ENCODE measurements around the gene SENP8.

The SENP8 gene

DNA sequence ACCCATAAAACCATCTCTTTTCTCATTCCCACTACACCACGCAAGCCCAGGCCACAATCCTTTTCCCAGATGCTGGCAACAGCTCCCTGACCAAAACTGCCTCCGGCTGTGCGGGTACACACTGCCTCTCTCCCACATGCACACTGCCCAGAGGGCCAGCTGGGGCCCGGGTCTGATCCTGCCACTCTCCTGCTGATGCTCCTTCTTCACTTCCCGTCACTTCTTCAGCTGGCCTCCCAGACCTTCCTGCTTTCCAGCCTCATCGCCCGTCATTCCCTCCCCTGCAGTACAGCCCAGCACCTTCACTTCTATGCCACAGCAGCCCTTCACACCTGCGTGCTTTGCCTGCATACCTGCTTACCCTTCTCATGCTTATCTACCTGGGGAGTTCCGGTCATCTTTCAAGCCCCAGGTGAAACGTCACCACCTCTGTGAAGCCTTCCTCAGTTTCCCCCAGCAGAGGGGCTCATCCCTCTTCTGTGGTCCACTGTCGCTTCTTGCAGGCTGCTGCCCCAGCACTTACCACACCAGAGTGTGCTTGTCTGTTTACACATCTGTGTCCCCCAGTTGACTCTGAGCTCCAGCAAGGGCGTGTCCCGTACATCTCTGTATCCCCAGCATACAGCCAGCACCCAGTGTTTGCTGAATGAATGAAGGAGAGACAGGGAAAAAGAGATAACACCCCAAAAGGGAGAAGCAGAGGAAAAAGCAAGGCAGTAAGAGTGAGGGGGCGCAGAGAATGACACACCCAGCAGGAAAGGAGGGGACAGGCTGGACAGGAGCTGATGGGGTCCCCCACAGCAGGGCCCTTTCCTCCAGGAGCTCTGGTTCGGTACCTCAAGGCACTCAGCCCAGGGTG lies 57.2 kb downstream of the SENP8 start:
- no peak for DNase-seq (ENCODE audit: low read depth)

DNA sequence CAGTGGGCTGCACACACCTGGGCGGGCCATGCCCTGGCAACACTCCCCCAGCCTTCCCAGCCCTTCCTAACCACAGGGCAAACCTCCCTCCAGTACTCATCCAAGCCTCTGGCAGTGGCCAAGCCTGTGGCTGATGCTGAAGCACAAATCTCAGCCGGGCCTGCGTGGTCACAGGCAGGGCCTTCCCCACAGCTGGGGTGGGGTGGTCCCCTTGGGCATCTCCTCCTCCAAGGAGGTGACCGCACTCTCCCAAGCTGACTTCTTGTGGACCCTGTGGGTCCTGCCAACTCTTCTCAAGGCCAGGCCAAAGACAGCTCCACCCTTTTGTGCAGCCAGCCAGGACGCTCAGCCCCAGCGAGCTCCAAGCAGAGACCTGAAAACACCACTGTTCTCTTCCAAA lies 58.0 kb downstream of the SENP8 start:
- no peak for DNase-seq (ENCODE audit: low read depth)

DNA sequence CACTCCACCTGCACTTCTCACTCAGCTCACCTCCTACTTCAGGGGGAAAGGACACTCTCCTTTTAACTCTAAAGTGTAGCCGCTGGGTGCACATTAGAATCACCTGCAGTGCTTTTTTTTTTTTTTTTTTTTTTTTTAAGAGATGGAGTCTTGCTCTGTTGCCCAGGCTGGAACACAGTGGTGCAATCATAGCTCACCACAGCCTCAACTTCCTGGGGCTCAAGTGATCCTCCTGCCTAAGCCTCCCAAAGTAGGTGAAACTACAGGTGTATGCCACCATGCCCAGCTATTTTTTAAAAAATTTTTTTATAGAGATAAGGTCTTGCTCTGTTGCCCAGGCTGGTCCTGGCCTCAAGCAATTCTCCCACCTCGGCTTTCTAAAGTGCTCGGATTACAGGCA lies 58.5 kb downstream of the SENP8 start:
- DNase-seq (ENCODE audit: low read depth), result no peak

DNA sequence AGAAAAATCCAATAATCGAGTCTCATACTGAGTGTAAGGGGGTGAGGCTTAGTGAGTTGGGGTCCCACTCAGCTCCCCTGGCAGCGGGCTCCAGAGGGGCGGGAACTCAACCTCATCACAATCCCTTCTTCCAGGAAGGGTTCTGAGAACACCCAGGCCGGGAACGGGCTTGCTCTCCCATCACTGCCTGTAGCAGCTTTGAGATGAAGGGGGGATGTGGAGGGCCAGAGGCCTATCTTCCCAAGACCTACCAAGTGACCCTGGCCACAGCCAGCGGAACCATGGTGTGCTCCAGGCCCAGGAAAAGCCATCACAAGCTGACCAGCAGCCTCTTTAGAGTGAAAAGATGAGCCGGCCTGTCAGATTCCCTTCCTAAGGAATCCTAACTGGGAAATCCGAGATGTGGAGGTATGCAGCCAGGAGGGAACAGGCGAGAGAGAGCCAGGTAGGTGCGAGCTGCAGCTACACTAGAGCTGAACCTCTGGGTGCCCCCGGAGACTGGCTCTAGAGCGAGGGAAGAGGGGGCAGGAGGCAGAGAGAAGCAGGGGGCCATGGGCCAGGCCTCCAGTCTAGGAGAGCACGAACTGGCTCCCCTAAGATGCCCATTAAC lies 60.9 kb downstream of the SENP8 start:
- no peak for DNase-seq (ENCODE audit: low read depth)

DNA sequence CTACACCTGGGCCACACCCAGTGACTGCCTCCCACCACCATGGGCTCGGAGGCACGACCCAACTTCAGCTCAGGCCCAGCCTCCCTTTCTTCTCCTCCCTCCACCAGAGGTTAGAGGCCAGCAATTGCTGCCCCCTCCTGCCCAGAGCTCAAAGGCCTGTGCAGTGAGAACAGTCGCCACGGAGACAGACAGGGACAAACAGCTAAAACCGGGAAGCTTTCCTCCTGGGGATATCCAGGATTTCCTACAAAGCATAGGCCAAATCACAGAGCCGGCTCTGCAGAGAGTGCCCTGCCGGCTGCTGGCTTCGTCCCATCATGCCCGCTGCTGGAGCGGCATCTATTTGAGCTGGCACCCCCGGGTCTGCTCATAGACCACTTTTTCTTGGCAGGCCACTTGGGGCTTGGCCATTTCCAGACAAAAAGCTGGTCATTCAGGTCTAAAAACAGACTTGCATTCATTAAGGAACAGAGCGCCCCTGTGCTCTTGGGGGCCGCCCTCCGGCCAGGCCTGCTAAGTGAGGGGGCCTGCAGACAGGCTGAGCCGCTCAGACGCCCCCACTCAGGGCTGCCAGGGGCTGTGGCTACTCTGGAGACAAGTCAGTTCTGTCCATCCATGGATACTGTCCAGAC lies 61.9 kb downstream of the SENP8 start:
- no peak for DNase-seq (ENCODE audit: low read depth)

DNA sequence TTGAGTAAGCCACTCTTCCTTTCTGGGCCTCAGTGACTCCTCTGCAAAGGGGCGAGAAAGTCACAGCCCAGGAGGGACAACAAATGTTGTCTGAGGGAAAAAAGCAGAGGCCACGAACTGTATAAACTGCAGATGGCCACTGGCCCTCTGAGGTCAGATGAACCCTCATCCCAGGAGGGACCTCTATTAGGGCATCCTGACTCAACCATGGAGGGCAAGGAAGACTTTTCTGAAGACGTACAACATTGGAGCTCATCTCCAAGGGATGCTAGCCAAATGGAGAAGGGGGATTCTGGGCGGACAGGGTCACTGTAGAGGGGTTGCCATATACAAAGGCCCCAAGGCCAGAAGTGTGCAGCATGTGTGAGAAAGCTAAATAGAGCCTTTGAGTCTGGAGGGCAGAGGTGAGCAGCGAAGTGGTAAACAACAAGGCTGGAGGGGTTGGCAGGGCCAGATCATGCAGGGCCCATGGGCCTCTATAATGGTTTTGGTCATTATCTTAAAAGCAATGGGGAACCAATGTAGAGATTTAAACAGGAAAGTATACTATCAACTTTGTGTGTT lies 62.6 kb downstream of the SENP8 start:
- DNase-seq (ENCODE audit: low read depth), result no peak

DNA sequence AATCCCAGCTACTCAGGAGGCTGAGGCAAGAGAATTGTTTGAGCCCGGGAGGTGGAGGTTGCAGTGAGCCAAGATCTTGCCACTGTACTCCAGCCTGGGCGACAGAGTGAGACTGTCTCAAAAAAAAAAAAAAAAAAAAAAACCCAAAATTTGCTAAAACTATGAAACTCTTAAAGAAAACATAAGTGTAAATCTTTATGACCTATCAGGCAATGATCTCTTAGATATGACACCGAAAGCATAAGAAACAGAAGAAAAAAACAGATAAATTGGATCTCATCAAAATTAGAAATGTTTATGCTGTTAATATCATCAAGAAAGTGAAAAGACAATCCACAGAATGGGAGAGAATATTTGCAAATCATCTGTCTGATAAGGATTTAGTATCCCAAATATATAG lies 64.0 kb downstream of the SENP8 start:
- no peak for DNase-seq (ENCODE audit: low read depth)

DNA sequence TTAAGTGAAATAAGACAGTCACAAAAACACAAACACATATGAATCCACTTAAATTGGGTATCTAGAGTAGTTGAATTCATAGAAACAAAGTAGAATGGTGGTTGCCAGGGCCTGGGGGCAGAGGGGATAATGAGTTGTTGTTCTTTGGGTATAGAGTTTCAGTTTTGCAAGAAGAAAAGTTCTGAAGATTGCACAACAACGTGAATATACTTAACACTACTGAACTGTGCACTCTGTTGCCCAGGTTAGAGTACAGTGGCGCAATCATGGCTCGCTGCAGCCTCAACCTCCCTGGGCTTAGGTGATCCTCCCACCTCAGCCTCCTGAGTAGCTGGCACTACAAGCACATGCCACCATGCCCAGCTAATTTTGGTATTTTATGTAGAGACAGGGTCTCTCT lies 64.5 kb downstream of the SENP8 start:
- no peak for DNase-seq (ENCODE audit: low read depth)

DNA sequence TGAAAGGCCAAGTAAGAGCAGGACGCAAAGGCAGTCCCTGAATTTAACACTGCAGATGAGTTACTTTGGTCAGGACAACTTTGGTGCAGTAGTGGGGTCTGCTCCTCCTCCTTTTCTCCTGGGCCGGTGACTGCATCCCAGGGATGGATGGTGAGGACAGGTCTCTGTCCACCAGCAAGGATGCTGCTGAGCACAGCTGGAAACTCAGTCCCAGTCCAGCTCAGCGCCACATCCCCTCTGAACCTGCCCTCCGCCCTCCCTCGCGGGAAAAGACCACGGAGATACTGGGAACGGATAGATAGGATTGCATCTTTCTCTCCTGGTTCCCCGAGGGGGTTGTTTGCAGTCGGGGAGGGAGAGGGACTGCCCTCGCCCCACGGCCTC lies 65.6 kb downstream of the SENP8 start:
- DNase-seq (ENCODE audit: low read depth), result no peak

DNA sequence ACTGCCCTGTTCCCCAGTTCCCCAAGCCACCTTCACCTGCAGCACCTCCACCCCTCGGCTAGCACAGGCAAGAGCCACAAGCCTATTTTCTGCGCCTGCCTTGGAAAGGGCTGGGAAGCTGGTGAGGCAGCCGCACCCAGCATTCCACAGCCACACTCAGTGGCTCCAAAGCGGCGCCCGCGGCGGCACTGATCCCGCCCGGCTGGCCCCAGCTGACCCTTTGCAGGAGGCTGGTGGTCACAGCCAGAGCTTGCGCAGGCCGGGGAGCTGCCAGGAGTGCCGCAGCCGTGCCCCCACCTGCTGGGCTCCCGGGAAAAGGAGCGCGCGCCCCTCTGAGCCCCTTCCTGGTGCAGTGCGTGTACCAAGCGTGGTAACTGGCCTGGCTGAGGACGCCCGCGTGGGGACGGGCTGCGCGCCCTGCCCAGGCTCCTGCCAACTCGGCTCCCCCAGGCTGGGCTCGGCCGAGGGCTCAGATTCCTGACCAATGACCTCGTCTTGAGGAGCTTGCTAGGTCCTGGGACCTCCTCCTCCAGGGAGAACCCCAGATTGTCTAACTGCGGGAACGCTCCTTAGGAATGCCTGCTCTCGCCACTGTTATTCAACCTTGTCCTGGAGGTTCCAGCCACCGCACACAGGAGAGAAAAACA lies 66.1 kb downstream of the SENP8 start:
- DNase-seq (ENCODE audit: low read depth), result no peak

DNA sequence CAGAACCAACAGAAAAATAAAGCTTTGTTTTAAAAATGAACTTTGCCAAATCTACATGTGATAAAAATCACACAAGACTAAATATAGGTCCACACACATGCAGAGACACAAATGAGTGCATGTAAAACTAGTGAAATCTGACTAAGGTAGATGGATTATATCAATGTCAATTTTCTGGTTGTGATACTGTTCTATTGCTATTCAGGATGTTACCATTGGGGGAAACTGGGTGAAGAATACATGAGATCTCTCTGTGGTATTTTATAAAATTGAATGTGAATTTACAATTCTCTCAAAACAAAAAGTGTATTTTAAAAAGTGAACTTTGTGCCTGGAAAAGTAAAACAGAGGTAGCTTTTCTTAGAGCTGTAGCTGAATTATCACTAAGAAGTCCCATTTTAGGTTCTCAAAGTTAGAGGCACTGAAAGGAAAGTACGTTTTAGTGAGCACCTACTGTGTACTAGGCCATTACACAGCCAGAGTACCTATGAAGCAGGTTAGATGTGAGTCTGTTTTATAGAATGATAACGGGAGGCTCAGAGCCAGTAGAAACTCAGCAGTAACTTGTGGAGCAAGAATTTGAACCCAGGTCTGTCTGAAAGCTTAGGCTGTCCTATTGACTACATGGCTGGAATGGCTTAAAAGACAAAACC lies 71.2 kb downstream of the SENP8 start:
- no peak for DNase-seq (ENCODE audit: low read depth)

DNA sequence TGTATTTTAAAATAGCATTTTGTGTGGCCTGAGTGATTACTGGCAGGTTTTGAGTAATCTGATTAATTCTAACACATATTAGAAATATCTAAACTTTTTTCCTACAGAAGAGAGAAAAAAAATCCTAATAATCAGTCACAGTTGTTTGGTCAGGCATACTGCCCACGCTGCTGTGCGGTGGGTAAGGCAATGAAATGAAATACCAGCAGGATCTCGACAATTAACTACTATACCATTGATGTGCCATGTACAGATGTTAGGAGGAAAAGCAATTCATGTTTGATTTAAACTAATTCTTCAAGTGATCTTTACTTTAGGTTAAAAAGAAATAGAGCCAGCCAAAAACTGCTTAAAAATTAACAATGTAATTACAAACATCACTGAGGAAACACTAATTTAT lies 74.2 kb downstream of the SENP8 start:
- no peak for DNase-seq (ENCODE audit: low read depth)
